GM18861 (cell line): ENCODE measurements around the gene EEFSEC.

Experiments
- ATAC-seq: cut with Tn5 transposase; IDR thresholded peaks from one replicate; pipeline ENCODE4 v1.9.1; 2021; ENCODE audit not compliant: unreplicated experiment

The EEFSEC gene

DNA sequence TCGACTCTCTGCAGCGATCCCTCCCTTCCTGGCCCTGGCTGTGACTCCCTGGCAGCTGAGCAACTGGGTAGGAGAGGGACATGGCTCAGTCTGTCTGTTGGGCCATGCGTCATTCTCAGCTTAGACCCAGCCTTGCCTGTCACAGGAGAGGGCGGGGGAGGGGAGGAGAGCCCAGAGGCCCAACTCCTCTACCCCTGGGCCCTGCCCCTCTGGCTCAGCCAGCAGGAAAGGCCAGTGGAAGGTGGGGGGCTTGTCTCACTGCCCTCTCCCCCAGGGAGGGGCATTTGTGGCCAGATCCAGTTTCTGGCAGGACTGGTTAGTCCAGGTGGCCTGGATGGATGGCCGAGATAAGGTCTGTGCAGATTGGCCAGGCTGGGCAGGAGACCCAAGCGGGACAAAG is 281.8 kb downstream of the EEFSEC start:
- ATAC-seq = no peak

DNA sequence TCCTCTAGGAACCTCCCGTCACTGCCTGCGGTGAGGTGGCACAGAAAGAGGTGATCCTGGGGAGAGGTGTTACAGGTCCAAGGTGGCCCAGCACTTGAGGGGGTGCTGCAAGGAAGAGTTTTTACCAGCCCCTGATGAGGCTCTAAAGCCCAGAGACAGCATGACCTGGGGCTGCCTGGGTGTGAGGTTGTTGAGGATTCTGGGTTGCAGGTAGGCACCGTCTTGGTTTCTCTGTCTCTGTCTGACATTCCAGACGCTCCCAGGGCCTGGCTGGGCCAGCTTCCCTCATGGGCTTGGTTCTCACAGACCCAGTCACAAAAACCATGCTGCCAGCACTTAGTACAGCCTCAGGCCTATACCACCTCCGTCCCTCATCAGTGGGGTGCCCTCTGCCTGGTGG is 282.3 kb downstream of the EEFSEC start:
- no peak for ATAC-seq

GRCh38 chr3:128436214-128436613 is 282.9 kb downstream of the EEFSEC start:
- no peak for ATAC-seq

- no peak for ATAC-seq
These were observed 285.3 kb downstream of the EEFSEC start for GRCh38 chr3:128438488-128439072.

GRCh38 chr3:128439226-128439625 is 285.9 kb downstream of the EEFSEC start:
- ATAC-seq = no peak

DNA sequence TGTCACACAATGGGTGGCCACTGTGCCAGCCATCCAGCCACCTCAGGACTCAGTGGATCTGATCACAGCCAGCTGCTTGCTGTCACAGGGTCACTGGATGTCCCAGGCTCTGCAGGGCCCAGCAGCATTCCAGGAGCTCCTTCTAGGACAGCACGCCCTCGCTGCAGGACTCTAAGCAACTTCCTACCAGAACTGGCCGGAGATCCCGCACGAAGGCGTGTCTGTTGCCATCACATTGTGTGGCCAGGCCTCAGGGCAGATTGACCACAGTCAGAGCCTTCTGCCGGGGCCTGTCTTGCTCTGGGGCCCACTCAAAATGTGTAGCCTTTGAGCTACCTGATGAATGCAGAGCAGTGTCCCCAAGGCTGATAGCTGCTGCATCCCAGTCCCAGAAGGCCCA is 288.8 kb downstream of the EEFSEC start:
- ATAC-seq = no peak

DNA sequence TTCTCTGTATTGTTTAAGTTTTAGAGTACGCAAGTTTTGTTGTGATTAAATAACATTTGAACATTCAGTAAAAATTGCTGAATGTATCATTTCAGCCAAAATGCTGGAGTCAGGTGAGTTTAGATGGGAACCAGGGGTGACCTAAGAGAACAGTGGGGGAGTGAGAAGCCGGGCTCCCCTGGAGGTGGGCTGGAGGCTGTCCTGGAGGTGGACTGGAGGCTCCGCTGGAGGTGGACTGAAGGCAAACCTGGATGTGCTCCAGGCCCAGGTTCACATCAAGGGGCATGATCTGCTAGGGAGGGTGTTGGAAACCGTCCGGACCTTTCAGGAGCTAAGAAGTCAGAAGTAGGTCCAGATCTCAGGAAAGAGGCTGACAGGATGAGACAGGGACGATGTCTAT is 289.7 kb downstream of the EEFSEC start:
- no peak for ATAC-seq

DNA sequence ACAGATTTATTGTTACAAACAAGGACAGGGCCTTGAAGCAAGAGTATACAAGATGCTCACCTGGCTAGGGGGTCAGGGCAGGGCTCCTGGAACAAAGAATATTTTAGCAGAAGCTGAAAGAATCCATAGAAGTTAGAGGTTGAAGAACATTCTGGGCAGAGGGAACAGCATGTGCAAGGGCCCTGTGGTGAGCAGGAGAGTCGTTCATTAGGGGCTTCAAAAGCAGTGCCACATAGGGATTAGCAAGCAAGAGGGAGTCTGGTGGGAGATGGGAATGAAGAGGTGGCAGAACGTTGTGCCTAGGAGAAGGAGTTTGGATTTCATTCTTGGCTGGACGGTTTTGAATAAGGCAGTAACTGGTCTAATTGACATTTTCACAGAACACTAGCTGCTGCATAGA is 290.5 kb downstream of the EEFSEC start:
- no peak for ATAC-seq

DNA sequence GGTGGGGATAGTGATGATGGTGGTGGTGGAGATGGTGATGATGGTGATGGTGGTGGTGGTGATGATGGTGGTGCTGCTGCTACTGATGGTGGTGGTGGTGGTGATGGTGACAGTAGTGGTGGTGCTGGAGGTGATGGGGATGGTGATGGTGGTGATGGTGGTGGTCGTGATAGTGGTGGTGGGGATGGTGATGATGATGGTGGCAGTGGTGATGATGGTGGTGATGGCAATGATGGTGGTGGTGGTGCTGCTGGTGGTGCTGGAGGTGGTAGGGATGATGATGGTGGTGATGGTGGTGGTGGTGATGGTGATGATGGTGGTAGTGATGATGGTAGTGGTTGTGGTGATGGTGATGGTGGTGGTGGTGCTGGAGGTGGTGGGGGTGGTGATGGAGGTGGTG is 292.1 kb downstream of the EEFSEC start:
- no peak for ATAC-seq

DNA sequence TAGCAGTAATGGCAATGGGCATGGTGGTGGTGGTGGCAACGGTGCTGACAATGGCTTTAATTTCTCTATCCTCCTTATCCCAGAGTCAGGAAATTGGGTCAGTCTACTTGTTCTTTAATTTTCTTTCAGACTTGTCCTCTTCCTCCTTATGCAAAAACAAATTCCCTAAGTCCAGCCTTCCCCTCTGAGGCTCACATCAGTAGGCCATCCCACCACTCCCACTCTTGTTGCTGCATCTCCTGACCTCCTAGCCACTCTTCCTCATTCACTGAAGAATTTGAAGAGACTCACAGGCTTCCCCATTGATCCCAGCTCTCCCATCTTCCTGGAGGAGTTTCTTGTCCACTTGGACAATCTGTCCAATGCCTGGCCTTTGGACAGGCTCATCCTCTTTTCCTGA is 293.5 kb downstream of the EEFSEC start:
- ATAC-seq = no peak

- ATAC-seq = no peak
These were observed 294.3 kb downstream of the EEFSEC start for GRCh38 chr3:128447561-128448013.

GRCh38 chr3:128448491-128448890 is 295.2 kb downstream of the EEFSEC start:
- no peak for ATAC-seq

- no peak for ATAC-seq
These were observed 295.9 kb downstream of the EEFSEC start for GRCh38 chr3:128449111-128449638.

GRCh38 chr3:128452120-128452519 is 298.8 kb downstream of the EEFSEC start:
- ATAC-seq = no peak

- no peak for ATAC-seq
These were observed 299.5 kb downstream of the EEFSEC start for GRCh38 chr3:128452678-128453275.

DNA sequence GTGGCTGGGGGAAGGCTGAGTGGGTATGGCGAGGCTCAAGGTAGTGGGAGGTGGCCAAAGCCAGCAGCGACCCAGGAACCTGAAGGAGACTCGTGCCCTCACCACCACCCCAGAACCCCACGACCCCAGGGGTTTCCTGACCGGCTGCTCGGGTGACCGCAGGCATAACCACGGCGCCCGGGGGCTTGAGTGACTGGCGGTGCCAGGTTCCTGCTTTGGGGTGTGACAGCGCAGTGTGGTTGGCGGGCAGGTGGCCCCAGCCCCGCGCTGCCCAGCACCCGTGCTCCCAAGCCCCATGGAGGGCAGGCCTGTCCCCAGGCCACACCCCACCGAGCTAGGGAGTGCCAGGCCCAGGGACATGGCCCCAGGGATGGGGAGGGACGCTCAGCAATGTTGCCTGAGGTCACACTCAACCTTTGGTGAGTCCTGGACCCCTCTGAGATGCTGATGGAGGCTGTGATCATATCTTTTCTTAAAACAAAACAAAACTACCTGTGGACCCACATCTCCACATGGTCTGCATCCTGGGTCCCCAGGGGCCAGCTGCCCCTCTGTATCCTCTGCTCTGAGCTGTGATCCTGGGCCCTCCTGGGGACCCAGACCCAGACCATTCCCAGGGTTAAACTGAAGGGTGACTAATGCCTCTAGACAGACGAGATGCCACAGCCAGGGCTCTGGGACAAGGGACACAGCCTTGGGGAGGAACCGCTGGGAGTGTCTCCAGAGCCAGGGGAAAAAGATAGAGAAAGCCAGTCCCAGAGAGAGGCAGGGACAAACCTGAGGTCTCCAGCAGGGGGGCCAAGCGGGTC is 300.4 kb downstream of the EEFSEC start:
- ATAC-seq = no peak

GRCh38 chr3:128454310-128454618 is 301.0 kb downstream of the EEFSEC start:
- no peak for ATAC-seq

- ATAC-seq = no peak
These were observed 301.8 kb downstream of the EEFSEC start for GRCh38 chr3:128455116-128455515.

DNA sequence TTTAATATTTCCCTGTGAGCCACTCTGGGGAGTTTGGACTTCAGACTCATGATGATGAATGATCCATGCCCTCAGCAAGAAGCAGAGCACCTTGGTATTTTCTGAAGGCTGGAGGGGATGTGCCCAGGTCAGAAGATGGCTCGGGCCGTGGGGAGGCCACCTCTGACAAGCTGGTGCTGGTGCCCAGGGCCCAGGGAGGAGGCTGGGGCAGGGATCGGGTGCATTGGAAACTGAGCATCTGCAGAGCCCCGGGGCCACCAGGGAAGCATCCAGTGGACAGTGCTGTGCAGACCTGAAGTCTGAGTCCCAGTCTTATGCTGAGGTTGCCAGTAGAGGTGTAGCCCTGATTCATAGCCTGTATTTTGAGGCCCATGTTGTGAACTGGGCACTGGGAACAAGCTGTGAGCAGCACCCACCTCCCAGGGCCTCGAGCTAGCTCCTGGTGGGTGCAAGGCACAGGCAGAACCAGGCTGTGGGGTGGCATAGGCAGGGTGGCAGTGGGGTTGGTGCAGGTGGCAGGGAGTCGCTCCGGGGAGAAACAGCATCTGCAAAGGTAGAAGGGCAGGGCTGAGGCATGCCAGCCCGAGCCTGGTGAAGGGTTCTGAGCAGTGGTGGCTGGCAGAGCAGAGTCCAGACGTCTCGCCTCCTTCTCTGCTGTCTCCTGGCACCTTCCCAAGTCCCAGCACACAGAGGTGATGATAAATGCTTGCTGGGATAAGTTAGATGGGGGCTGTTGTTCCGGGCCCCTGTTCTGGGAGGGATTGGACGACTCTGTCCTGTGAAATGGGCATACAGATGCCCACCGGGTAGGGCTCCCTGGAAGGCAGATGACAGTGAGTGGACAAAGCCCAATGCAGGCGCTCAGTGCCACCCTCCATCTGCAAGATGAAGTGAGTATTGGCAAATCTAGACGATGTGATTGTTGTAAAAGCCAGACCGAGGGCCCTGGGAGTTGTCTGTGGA is 302.8 kb downstream of the EEFSEC start:
- ATAC-seq = no peak

- no peak for ATAC-seq
These were observed 303.8 kb downstream of the EEFSEC start for GRCh38 chr3:128456776-128457715.
